ENCODE results near the gene PIK3CA. TPM values are rescaled to one million over a fixed set of nuclear protein-coding genes. Genes with fewer than 3 reads are reported as not detected.
"Not testable (repeated sequence)": the region's sequence is repeated elsewhere in the genome, so short reads cannot be mapped to it uniquely, and the experiment has no call there.

The PIK3CA gene
- total RNA-seq, 1 experiment from 2014 or later: 20.7 TPM

DNA sequence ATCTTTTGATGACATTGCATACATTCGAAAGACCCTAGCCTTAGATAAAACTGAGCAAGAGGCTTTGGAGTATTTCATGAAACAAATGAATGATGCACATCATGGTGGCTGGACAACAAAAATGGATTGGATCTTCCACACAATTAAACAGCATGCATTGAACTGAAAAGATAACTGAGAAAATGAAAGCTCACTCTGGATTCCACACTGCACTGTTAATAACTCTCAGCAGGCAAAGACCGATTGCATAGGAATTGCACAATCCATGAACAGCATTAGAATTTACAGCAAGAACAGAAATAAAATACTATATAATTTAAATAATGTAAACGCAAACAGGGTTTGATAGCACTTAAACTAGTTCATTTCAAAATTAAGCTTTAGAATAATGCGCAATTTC lies 86.0 kb downstream of the PIK3CA start:
- POLR2A ChIA-PET: interaction anchor here (0.7 kb wide), 1 partner anchor 126 kb away, joined by 3 read pairs; no protein-coding TSS in a partner anchor
- Mint-ChIP-seq H3K27ac (ENCODE audit: low read depth, unreplicated experiment) (no peak overlapping the region), H3K9me3 (ENCODE audit: unreplicated experiment) (no peaks in the 10 kb centered on the region), H3K4me3 (ENCODE audit: unreplicated experiment) (no peak overlapping the region), H3K36me3 (ENCODE audit: insufficient read depth, unreplicated experiment) (peaks cover 28% of the 10 kb centered on the region), H3K27me3 (ENCODE audit: insufficient read depth, unreplicated experiment) (no peaks in the 10 kb centered on the region), H3K4me1 (ENCODE audit: insufficient read depth, unreplicated experiment) (no peaks in the 10 kb centered on the region)
- CTCF ChIA-PET: interaction anchor here (1.2 kb wide), 1 partner anchor 90 kb away, joined by 3 read pairs; no protein-coding TSS in a partner anchor
- TSS peak; percentile 45 for BruUV-seq (replicated peaks)
- no peak for DNase-seq (ENCODE audit: unreplicated experiment)
- TF ChIP-seq, protein P1, sequence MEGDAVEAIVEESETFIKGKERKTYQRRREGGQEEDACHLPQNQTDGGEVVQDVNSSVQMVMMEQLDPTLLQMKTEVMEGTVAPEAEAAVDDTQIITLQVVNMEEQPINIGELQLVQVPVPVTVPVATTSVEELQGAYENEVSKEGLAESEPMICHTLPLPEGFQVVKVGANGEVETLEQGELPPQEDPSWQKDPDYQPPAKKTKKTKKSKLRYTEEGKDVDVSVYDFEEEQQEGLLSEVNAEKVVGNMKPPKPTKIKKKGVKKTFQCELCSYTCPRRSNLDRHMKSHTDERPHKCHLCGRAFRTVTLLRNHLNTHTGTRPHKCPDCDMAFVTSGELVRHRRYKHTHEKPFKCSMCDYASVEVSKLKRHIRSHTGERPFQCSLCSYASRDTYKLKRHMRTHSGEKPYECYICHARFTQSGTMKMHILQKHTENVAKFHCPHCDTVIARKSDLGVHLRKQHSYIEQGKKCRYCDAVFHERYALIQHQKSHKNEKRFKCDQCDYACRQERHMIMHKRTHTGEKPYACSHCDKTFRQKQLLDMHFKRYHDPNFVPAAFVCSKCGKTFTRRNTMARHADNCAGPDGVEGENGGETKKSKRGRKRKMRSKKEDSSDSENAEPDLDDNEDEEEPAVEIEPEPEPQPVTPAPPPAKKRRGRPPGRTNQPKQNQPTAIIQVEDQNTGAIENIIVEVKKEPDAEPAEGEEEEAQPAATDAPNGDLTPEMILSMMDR (IDR thresholded peaks at IDR 0.05; ENCODE audit: unreplicated experiment): no peak
- intact Hi-C loops (cut with micrococcal nuclease): no loop called here

DNA sequence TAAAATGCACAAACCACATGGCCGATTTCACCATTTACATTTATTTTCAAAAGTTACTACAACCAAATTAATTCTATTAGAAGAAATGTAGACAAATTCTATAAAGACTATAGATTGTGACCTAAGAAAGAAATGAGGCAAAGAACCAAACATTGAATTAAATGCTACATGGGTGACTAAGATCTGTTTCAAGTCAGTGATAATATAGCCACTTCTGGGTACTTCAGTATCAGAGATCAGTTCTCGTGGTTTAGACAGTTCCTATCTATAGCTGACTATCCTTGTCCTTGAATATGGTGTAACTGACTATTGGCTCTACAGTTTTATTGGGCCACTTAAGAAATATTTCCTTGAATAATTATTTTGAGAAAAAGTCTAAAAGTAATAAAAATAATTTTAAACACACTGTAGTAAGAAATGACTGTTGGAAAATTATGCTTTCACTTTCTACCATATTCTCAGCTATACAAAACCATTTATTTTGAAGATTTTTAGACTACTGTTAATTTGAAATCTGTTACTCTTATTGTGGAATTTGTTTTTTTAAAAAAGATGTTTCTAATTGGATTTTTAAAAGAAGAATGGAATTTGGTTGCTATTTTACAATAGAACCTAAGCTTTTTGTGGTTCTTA lies 88.6 kb downstream of the PIK3CA start:
- TF ChIP-seq, protein P1 (IDR thresholded peaks at IDR 0.05; ENCODE audit: unreplicated experiment): no peak
- no peak overlapping the region for H3K27ac Mint-ChIP-seq (ENCODE audit: low read depth, unreplicated experiment)
- no TSS peak for BruUV-seq (replicated peaks)
- ChIA-PET CTCF (no interaction called here), POLR2A (interaction anchor here (0.6 to 1.0 kb wide), 2 partner anchors 8 to 69 kb away, joined by 3 read pairs; no protein-coding TSS in a partner anchor)
- no peaks in the 10 kb centered on the region for H3K9me3 Mint-ChIP-seq (ENCODE audit: unreplicated experiment)
- no peaks in the 10 kb centered on the region for H3K4me1 Mint-ChIP-seq (ENCODE audit: insufficient read depth, unreplicated experiment)
- no peaks in the 10 kb centered on the region for H3K27me3 Mint-ChIP-seq (ENCODE audit: insufficient read depth, unreplicated experiment)
- intact Hi-C loops (cut with micrococcal nuclease): no loop called here
- H3K4me3 Mint-ChIP-seq (ENCODE audit: unreplicated experiment): no peak overlapping the region
- DNase-seq (ENCODE audit: unreplicated experiment): no peak
- peaks cover 13% of the 10 kb centered on the region for H3K36me3 Mint-ChIP-seq (ENCODE audit: insufficient read depth, unreplicated experiment)

- H3K4me1 Mint-ChIP-seq (ENCODE audit: insufficient read depth, unreplicated experiment): not testable (repeated sequence)
Observed at GRCh38 chr3:179240299-179240698, 92.1 kb downstream of the PIK3CA start.

GRCh38 chr3:179242859-179243258 lies 94.7 kb downstream of the PIK3CA start:
- CTCF ChIA-PET; H3K27ac Mint-ChIP-seq (ENCODE audit: low read depth, unreplicated experiment); H3K4me3 Mint-ChIP-seq (ENCODE audit: unreplicated experiment); intact Hi-C loops (cut with micrococcal nuclease); H3K27me3 Mint-ChIP-seq (ENCODE audit: insufficient read depth, unreplicated experiment); DNase-seq (ENCODE audit: unreplicated experiment); H3K36me3 Mint-ChIP-seq (ENCODE audit: insufficient read depth, unreplicated experiment); H3K9me3 Mint-ChIP-seq (ENCODE audit: unreplicated experiment); H3K4me1 Mint-ChIP-seq (ENCODE audit: insufficient read depth, unreplicated experiment); BruUV-seq (replicated peaks): not testable (repeated sequence)
- POLR2A ChIA-PET: interaction anchor here (0.7 kb wide), 1 partner anchor 46 kb away, joined by 3 read pairs; no protein-coding TSS in a partner anchor

More at GRCh38 chr3:179240299-179240698, 92.1 kb downstream of the PIK3CA start:
- ChIA-PET POLR2A (interaction anchor here (0.7 to 1.2 kb wide), 2 partner anchors 66 to 142 kb away, joined by 3 to 4 read pairs; no protein-coding TSS in a partner anchor), CTCF (interaction anchor here (0.6 to 0.7 kb wide), 3 partner anchors 35 to 135 kb away, joined by 3 to 4 read pairs (median 3); no protein-coding TSS in a partner anchor)
- H3K36me3 Mint-ChIP-seq (ENCODE audit: insufficient read depth, unreplicated experiment); H3K9me3 Mint-ChIP-seq (ENCODE audit: unreplicated experiment); DNase-seq (ENCODE audit: unreplicated experiment); intact Hi-C loops (cut with micrococcal nuclease); H3K4me3 Mint-ChIP-seq (ENCODE audit: unreplicated experiment); BruUV-seq (replicated peaks); H3K27ac Mint-ChIP-seq (ENCODE audit: low read depth, unreplicated experiment); H3K27me3 Mint-ChIP-seq (ENCODE audit: insufficient read depth, unreplicated experiment): not testable (repeated sequence)

DNA sequence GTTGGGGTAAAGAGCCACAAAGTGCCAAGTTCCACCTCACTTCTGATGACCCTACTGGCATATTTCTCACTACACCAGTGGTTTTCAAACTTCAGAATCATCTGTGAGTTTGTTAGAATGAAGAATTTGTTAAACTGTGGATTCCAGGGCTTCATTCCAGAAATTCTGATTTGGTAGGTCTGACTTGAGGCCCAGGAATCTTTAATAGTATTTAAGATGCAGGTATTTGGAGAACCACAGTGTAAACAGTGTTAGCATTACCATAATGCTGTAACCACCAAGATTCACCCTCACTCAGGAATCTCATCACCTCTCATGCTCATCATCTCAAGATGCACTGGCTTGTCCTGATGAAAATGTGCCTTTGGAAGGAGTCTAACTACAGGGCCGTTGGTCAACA lies 96.7 kb downstream of the PIK3CA start:
- CTCF ChIA-PET: interaction anchor here (0.7 kb wide), 1 partner anchor 101 kb away, joined by 3 read pairs; no protein-coding TSS in a partner anchor
- H3K4me3 Mint-ChIP-seq (ENCODE audit: unreplicated experiment): no peak overlapping the region
- peaks cover 8% of the 10 kb centered on the region for H3K27me3 Mint-ChIP-seq (ENCODE audit: insufficient read depth, unreplicated experiment)
- no peaks in the 10 kb centered on the region for H3K4me1 Mint-ChIP-seq (ENCODE audit: insufficient read depth, unreplicated experiment)
- intact Hi-C loops (cut with micrococcal nuclease): no loop called here
- H3K9me3 Mint-ChIP-seq (ENCODE audit: unreplicated experiment): no peaks in the 10 kb centered on the region
- no TSS peak for BruUV-seq (replicated peaks)
- H3K27ac Mint-ChIP-seq (ENCODE audit: low read depth, unreplicated experiment): no peak overlapping the region
- TF ChIP-seq, protein P1 (IDR thresholded peaks at IDR 0.05; ENCODE audit: unreplicated experiment): no peak
- POLR2A ChIA-PET: interaction anchor here (0.6 to 0.9 kb wide), 3 partner anchors 8 to 1751 kb away, joined by 3 read pairs; no protein-coding TSS in a partner anchor
- H3K36me3 Mint-ChIP-seq (ENCODE audit: insufficient read depth, unreplicated experiment): no peaks in the 10 kb centered on the region
- no peak for DNase-seq (ENCODE audit: unreplicated experiment)
